GM06990 (cell line): ENCODE data around the gene GAB3.

Experiments
- DNase-seq: peaks from one replicate; pipeline ENCODE4 v3.0.0-alpha.2; 2011; ENCODE audit not compliant: insufficient read length; ENCODE audit errors: extremely low read depth
- H3K27me3 ChIP-seq: replicated peaks from 2 replicates; pipeline ENCODE4 v1.6.0; 2011; ENCODE audit warnings: low read length; ENCODE audit not compliant: control insufficient read depth, insufficient read depth
- H3K36me3 ChIP-seq: 2 replicates; pipeline ENCODE4 v1.5.1; 2011; ENCODE audit warnings: low read length; ENCODE audit not compliant: control insufficient read depth, insufficient read depth
- H3K4me3 ChIP-seq: replicated peaks from 2 replicates; pipeline ENCODE4 v1.5.1; 2011; ENCODE audit warnings: low read depth, mild to moderate bottlenecking, control low read depth, low read length
- CTCF ChIP-seq: IDR thresholded peaks from 2 replicates; pipeline ENCODE4 v1.5.1; 2011; ENCODE audit warnings: low read length, control low read depth, mild to moderate bottlenecking, inconsistent platforms; ENCODE audit not compliant: insufficient read depth, poor library complexity, severe bottlenecking

GAB3 gene

GRCh38 chrX:154791939-154792338 is 41.1 kb upstream of the GAB3 start:
- Histone ChIP-seq H3K36me3 (no peaks in the 10 kb centered on the region), H3K27me3 (no peaks in the 10 kb centered on the region), H3K4me3 (no peak overlapping the region)
- TF ChIP-seq CTCF = no peak
- no peak for DNase-seq

- Histone ChIP-seq H3K4me3 (no peak overlapping the region), H3K27me3 (no peaks in the 10 kb centered on the region), H3K36me3 (no peaks in the 10 kb centered on the region)
- DNase-seq = no peak
- TF ChIP-seq CTCF = no peak
Observed at GRCh38 chrX:154791467-154791866, 40.6 kb upstream of the GAB3 start.

GRCh38 chrX:154785716-154786115 is 34.8 kb upstream of the GAB3 start:
- no peak for DNase-seq
- Histone ChIP-seq H3K36me3 (no peaks in the 10 kb centered on the region), H3K27me3 (no peaks in the 10 kb centered on the region), H3K4me3 (no peak overlapping the region)
- TF ChIP-seq CTCF = no peak

- Histone ChIP-seq H3K4me3 (no peak overlapping the region), H3K27me3 (no peaks in the 10 kb centered on the region), H3K36me3 (no peaks in the 10 kb centered on the region)
- TF ChIP-seq CTCF = no peak
- DNase-seq = no peak
Observed at GRCh38 chrX:154784149-154784995, 33.5 kb upstream of the GAB3 start.

- Histone ChIP-seq H3K27me3 (no peaks in the 10 kb centered on the region), H3K4me3 (no peak overlapping the region), H3K36me3 (no peaks in the 10 kb centered on the region; the same call in 1 of the 2 replicates)
- TF ChIP-seq CTCF = no peak
- no peak for DNase-seq
Observed at GRCh38 chrX:154780968-154781367, 30.1 kb upstream of the GAB3 start.
